Neutrophil (primary cell): ENCODE measurements around the gene CNTD1.

Experiments used
- H3K27ac ChIP-seq: fragments of 200-600 bp; sonication (generic); 2 replicates; pipeline ENCODE4 v1.5.1; 2016; ENCODE audit warnings: mild to moderate bottlenecking, moderate library complexity
- H3K27me3 ChIP-seq: fragments of 200-600 bp; sonication (generic); 2 replicates; pipeline ENCODE4 v1.6.0; 2016; ENCODE audit warnings: mild to moderate bottlenecking
- H3K36me3 ChIP-seq: fragments of 200-600 bp; sonication (generic); 2 replicates; pipeline ENCODE4 v1.5.1; 2017
- H3K4me1 ChIP-seq, 2 experiments: fragments of 200-600 bp in 1 of 2; sonication (generic) in 1 of 2; 1 replicate in 1 of 2; 2 replicates in 1 of 2; pipeline versions ENCODE4 v1.5.1 to v1.6.1; 2013 to 2016; ENCODE audit warnings: low read depth in 1 of 2, low read length in 1 of 2, mild to moderate bottlenecking in 1 of 2, moderate library complexity in 1 of 2; ENCODE audit not compliant: control insufficient read depth in 1 of 2, insufficient read depth in 1 of 2
- H3K4me3 ChIP-seq, 2 experiments: fragments of 200-600 bp in 1 of 2; sonication (generic) in 1 of 2; 1 replicate in 1 of 2; 2 replicates in 1 of 2; pipeline ENCODE4 v1.5.1; 2013 to 2016; ENCODE audit warnings: low read depth in 1 of 2, low read length in 1 of 2, mild to moderate bottlenecking in 1 of 2, moderate library complexity in 1 of 2
- H3K9me3 ChIP-seq: fragments of 200-600 bp; sonication (generic); 2 replicates; pipeline ENCODE4 v1.5.1; 2016
- TF ChIP-seq, protein P1 (sequence below): fragments of 200-600 bp; sonication (generic); IDR thresholded peaks from 2 replicates; pipeline ENCODE4 v1.5.1; 2016; ENCODE audit warnings: antibody characterized with exemption

Gene CNTD1

DNA sequence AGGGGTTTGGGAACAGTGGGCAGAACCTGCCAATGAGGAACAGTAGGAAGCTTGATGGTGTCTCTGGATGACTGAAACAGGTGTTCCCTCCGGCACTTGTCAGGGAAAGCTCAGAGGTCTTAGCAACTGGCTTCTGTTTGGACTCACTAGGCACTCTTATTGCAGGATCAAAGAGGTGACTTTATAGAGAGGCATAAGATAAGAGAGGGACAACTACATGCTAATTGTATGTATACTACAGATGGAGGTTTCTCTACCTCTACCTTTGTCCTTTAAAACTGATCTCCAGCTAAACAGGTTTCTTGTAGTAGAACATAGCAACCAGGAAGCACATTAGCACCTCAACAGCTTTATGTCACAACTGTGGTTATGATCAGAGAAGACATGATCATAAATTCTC is 7.6 kb downstream of the CNTD1 start:
- Histone ChIP-seq H3K27ac (no peak overlapping the region), H3K9me3 (no peaks in the 10 kb centered on the region), H3K4me3 (no peak overlapping the region), H3K36me3 (peaks cover 28% of the 10 kb centered on the region), H3K4me1 (no peaks in the 10 kb centered on the region), H3K27me3 (peaks cover 9% of the 10 kb centered on the region)
- TF ChIP-seq, protein P1, sequence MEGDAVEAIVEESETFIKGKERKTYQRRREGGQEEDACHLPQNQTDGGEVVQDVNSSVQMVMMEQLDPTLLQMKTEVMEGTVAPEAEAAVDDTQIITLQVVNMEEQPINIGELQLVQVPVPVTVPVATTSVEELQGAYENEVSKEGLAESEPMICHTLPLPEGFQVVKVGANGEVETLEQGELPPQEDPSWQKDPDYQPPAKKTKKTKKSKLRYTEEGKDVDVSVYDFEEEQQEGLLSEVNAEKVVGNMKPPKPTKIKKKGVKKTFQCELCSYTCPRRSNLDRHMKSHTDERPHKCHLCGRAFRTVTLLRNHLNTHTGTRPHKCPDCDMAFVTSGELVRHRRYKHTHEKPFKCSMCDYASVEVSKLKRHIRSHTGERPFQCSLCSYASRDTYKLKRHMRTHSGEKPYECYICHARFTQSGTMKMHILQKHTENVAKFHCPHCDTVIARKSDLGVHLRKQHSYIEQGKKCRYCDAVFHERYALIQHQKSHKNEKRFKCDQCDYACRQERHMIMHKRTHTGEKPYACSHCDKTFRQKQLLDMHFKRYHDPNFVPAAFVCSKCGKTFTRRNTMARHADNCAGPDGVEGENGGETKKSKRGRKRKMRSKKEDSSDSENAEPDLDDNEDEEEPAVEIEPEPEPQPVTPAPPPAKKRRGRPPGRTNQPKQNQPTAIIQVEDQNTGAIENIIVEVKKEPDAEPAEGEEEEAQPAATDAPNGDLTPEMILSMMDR, result no peak

DNA sequence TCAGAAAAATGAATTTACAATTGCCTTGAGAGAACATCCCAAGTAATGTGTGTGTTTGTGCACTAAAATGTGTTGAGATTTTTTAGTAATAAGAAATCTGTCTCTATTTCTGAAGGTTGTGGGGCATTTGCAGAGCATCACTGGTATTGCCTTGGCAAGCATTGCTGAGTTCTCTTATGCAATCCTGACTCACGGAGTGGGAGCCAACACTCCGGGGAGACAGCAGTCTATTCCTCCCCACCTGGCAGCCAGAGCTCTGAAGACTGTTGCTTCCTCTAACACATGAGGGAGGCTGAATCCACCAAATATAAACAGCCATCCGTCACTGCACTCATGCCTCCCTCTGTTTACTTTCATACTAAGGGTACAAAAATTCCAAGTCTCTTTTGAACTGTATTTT is 10.6 kb downstream of the CNTD1 start:
- H3K36me3 ChIP-seq, result peaks cover 55% of the 10 kb centered on the region
- no peaks in the 10 kb centered on the region for H3K9me3 ChIP-seq

DNA sequence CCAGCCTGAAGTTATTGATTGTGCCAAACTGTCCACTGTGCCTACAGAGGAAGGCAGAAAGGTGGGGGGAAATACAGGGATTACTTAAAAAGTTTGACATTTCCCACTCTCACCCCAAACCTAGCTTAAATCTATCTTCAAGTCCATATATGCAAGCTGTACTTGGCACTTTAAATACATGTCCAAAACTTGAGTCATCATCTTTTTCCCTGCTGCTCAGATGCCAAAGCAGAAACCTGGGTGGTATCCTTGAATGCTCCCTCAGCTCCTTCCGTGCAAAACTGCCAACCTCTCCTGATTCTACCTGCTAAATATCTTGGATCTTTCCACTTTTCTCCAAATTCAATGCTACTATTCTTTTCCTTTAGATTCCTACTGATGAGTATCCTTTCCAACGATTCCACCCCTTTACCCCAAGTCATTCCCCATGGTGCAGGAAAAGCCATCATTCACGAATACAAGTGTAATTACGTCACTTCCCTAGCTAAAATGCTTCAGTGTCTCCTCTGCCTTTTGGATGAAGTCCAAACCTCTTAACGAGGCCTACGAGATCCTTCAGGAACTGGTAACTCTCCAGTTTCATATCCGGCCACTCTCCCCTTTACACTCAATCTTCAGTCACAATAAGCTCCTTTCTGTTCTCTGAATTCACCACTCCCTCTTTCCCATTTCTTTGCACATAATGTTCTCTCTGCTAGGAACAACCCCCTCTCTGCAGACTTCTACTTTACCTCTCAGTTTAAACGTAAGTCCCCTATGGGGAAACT is 16.2 kb downstream of the CNTD1 start:
- no peaks in the 10 kb centered on the region for H3K9me3 ChIP-seq
- H3K27me3 ChIP-seq, result no peaks in the 10 kb centered on the region
- H3K36me3 ChIP-seq, result peaks cover 97% of the 10 kb centered on the region
- no peaks in the 10 kb centered on the region for H3K4me1 ChIP-seq
- H3K27ac ChIP-seq, result no peak overlapping the region
- TF ChIP-seq, protein P1, result no peak
- H3K4me3 ChIP-seq, result no peak overlapping the region

More for the DNA sequence above, 10.6 kb downstream of the CNTD1 start:
- Histone ChIP-seq H3K4me3 (no peak overlapping the region), H3K4me1 (no peaks in the 10 kb centered on the region), H3K27me3 (no peaks in the 10 kb centered on the region), H3K27ac (no peak overlapping the region)
- TF ChIP-seq, protein P1, result no peak

DNA sequence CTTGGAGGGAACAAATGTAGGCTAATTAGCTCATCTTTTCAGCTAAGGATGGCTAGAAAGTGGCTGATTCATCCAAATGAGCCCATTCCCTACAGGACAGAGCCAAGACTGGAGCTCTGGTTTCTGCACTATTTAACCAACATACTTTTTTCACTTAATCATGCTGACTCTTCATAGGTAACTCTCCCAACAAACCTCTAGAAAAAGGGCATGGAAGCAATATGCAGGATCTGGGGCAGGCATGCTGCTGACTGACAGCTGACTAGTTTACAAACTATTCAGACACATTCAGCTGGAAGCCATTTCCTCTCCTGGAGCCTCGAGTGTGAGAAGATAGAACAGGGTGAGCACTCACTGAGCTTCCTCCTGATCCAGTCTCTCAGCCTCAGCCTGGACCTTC is 19.2 kb downstream of the CNTD1 start:
- H3K36me3 ChIP-seq, result peaks cover 95% of the 10 kb centered on the region
- TF ChIP-seq, protein P1, result no peak
- H3K4me1 ChIP-seq, result peaks cover 0 to 1% of the 10 kb centered on the region in 2 experiments
- H3K27ac ChIP-seq, result no peak overlapping the region
- H3K4me3 ChIP-seq, result no peak overlapping the region
- no peaks in the 10 kb centered on the region for H3K27me3 ChIP-seq
- no peaks in the 10 kb centered on the region for H3K9me3 ChIP-seq

DNA sequence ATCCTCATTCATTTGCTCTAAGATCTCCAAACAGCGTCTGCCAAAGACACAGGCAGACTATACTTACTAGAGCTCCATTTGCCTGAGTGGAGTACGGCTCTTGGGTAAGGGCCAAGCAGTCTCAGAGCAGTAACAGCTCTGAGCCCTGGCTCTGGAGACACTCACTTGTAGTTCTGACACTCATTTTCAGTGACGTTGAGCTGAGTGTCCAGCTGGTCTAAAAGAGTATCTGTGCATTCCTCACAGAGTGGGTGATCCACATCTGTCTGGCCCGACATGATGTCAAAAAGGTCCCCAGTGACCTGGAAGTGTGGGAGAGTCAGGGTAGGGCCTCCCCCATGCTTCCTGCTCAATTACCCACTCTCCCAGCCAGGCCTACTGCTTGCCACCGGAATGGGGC is 19.7 kb downstream of the CNTD1 start:
- Histone ChIP-seq H3K36me3 (peaks cover 90% of the 10 kb centered on the region), H3K4me3 (no peak overlapping the region), H3K9me3 (no peaks in the 10 kb centered on the region), H3K27ac (no peak overlapping the region), H3K4me1 (peaks cover 3 to 7% of the 10 kb centered on the region in 2 experiments), H3K27me3 (no peaks in the 10 kb centered on the region)
- TF ChIP-seq, protein P1, result no peak
